ENCODE data around the gene PTX3.

Gene PTX3

GRCh38 chr3:157479464-157480243, 43.0 kb downstream of the PTX3 start:
- no peaks in the 10 kb centered on the region for H3K36me3 ChIP-seq (ENCODE audit: insufficient read depth, low read length)
- H3K27me3 ChIP-seq (ENCODE audit: control insufficient read depth, insufficient read depth, low read length), result no peaks in the 10 kb centered on the region
- H3K4me1 ChIP-seq (ENCODE audit: control insufficient read depth, insufficient read depth, low read length), result no peaks in the 10 kb centered on the region
- no peaks in the 10 kb centered on the region for H3K9me3 ChIP-seq (replicated peaks; ENCODE audit: low read length)
- no peak overlapping the region for H3K9ac ChIP-seq (ENCODE audit: low read depth, low read length)
- H3K4me2 ChIP-seq (ENCODE audit: low read length), result no peak overlapping the region
- H3K4me3 ChIP-seq (ENCODE audit: low read length), result no peak overlapping the region

GRCh38 chr3:157487339-157487738, 50.7 kb downstream of the PTX3 start:
- H3K4me3 ChIP-seq (ENCODE audit: low read length), result no peak overlapping the region
- peaks cover 18% of the 10 kb centered on the region for H3K4me1 ChIP-seq (ENCODE audit: control insufficient read depth, insufficient read depth, low read length)
- H3K27me3 ChIP-seq (ENCODE audit: control insufficient read depth, insufficient read depth, low read length), result no peaks in the 10 kb centered on the region
- H3K4me2 ChIP-seq (ENCODE audit: low read length), result peak overlapping the region; percentile 13
- no peaks in the 10 kb centered on the region for H3K36me3 ChIP-seq (ENCODE audit: insufficient read depth, low read length)
- no peaks in the 10 kb centered on the region for H3K9me3 ChIP-seq (replicated peaks; ENCODE audit: low read length)
- no peak overlapping the region for H3K9ac ChIP-seq (ENCODE audit: low read depth, low read length)

GRCh38 chr3:157488144-157488543, 51.5 kb downstream of the PTX3 start:
- no peak overlapping the region for H3K4me2 ChIP-seq (ENCODE audit: low read length)
- H3K9ac ChIP-seq (ENCODE audit: low read depth, low read length), result no peak overlapping the region
- H3K27me3 ChIP-seq (ENCODE audit: control insufficient read depth, insufficient read depth, low read length), result no peaks in the 10 kb centered on the region
- peaks cover 18% of the 10 kb centered on the region for H3K4me1 ChIP-seq (ENCODE audit: control insufficient read depth, insufficient read depth, low read length)
- no peak overlapping the region for H3K4me3 ChIP-seq (ENCODE audit: low read length)
- H3K9me3 ChIP-seq (replicated peaks; ENCODE audit: low read length), result no peaks in the 10 kb centered on the region
- H3K36me3 ChIP-seq (ENCODE audit: insufficient read depth, low read length), result no peaks in the 10 kb centered on the region

GRCh38 chr3:157491136-157491535, 54.5 kb downstream of the PTX3 start:
- H3K36me3 ChIP-seq (ENCODE audit: insufficient read depth, low read length), result no peaks in the 10 kb centered on the region
- H3K4me2 ChIP-seq (ENCODE audit: low read length), result no peak overlapping the region
- H3K27me3 ChIP-seq (ENCODE audit: control insufficient read depth, insufficient read depth, low read length), result no peaks in the 10 kb centered on the region
- H3K9me3 ChIP-seq (replicated peaks; ENCODE audit: low read length), result no peaks in the 10 kb centered on the region
- no peak overlapping the region for H3K9ac ChIP-seq (ENCODE audit: low read depth, low read length)
- peaks cover 35% of the 10 kb centered on the region for H3K4me1 ChIP-seq (ENCODE audit: control insufficient read depth, insufficient read depth, low read length)
- H3K4me3 ChIP-seq (ENCODE audit: low read length), result no peak overlapping the region
